Esophagus (tissue), 2 donors: Measurements from ENCODE around the gene GRB10. TPM values are rescaled to one million over a fixed set of nuclear protein-coding genes. Genes with fewer than 3 reads are reported as not detected.
A peak's percentile ranks its signal among the peaks of the same experiment; 100 is the strongest.

Experiments
- H3K27ac ChIP-seq, 2 donors: one replicate each; pipeline ENCODE4 v1.5.1; 2013; ENCODE audit warnings: low read depth in 2 of 2, mild to moderate bottlenecking in 2 of 2, inconsistent platforms in 1 of 2, low read length in 1 of 2, moderate library complexity in 1 of 2
- H3K27me3 ChIP-seq, 2 donors: one replicate each; pipeline ENCODE4 v1.6.1; 2013; ENCODE audit warnings: low read length in 2 of 2, control low read depth in 1 of 2, mild to moderate bottlenecking in 1 of 2; ENCODE audit not compliant: insufficient read depth in 2 of 2, control insufficient read depth in 1 of 2
- H3K36me3 ChIP-seq, 2 donors: one replicate each; pipeline ENCODE4 v1.6.1; 2013; ENCODE audit warnings: low read length in 1 of 2; ENCODE audit not compliant: control insufficient read depth in 2 of 2, insufficient read depth in 2 of 2
- H3K4me1 ChIP-seq, 2 donors: one replicate each; pipeline ENCODE4 v1.6.1; 2013; ENCODE audit warnings: low read length in 1 of 2; ENCODE audit not compliant: control insufficient read depth in 2 of 2, insufficient read depth in 2 of 2
- H3K4me3 ChIP-seq, 2 donors: one replicate each; pipeline ENCODE4 v1.5.1; 2013; ENCODE audit warnings: low read length in 2 of 2, mild to moderate bottlenecking in 2 of 2, low read depth in 1 of 2, moderate library complexity in 1 of 2
- H3K9me3 ChIP-seq, 2 donors: one replicate each; pipeline ENCODE4 v1.6.1; 2013; ENCODE audit warnings: mild to moderate bottlenecking in 2 of 2, low read depth in 1 of 2, low read length in 1 of 2, moderate library complexity in 1 of 2; ENCODE audit not compliant: control insufficient read depth in 2 of 2, insufficient read depth in 1 of 2
- WGBS, 2 donors: extraction: QIAGEN DNeasy Blood & Tissue Kit; methylation state at CpG; one replicate each; pipeline ENCODE4 v1.1.7; 2013; 5-methylcytosine and 5-hydroxymethylcytosine counted together
- polyA plus RNA-seq, 2 donors: library from polyadenylated mRNA; stranded (reverse); fragments of 200-250 nt; gene quantifications; one replicate each; pipeline ENCODE4 v1.2.3, GENCODE V29; 2013
- donor health status: healthy with polysubstance abuse.
- donor health status: Bipolar disorder and iron deficiency.

Gene GRB10
- polyA plus RNA-seq, 2 donors: 4.0 to 5.0 TPM

- Histone ChIP-seq H3K27me3 (no peaks in the 10 kb centered on the region), H3K4me1 (peaks cover 2 to 3% of the 10 kb centered on the region in 2 donors), H3K9me3 (no peaks in the 10 kb centered on the region), H3K36me3 (no peaks in the 10 kb centered on the region), H3K27ac (peak overlapping the region; percentile 42 to 57), H3K4me3 (no peak overlapping the region)
- 63 to 65% methylated on average over 16 of the region's 16 CpGs for WGBS, 2 donors
Observed at GRCh38 chr7:50653126-50653864, 129.4 kb downstream of the GRB10 start.

GRCh38 chr7:50652400-50653125 is 130.1 kb downstream of the GRB10 start:
- WGBS, 2 donors: 93 to 94% methylated on average over 9 of the region's 9 CpGs
- no peak overlapping the region for H3K4me3 ChIP-seq
- H3K27me3 ChIP-seq: no peaks in the 10 kb centered on the region
- peak overlapping the region in 1 of 2 donors; percentile 14 for H3K27ac ChIP-seq
- H3K4me1 ChIP-seq: peaks cover 2 to 3% of the 10 kb centered on the region in 2 donors
- no peaks in the 10 kb centered on the region for H3K36me3 ChIP-seq
- no peaks in the 10 kb centered on the region for H3K9me3 ChIP-seq

GRCh38 chr7:50651271-50651989 is 131.3 kb downstream of the GRB10 start:
- no peaks in the 10 kb centered on the region for H3K9me3 ChIP-seq
- H3K27ac ChIP-seq: no peak overlapping the region
- H3K27me3 ChIP-seq: no peaks in the 10 kb centered on the region
- peaks cover 2 to 3% of the 10 kb centered on the region in 2 donors for H3K4me1 ChIP-seq
- H3K4me3 ChIP-seq: no peak overlapping the region
- WGBS, 2 donors: 90 to 93% methylated on average over 9 of the region's 9 CpGs
- H3K36me3 ChIP-seq: no peaks in the 10 kb centered on the region

- Histone ChIP-seq H3K36me3 (no peaks in the 10 kb centered on the region), H3K27me3 (no peaks in the 10 kb centered on the region), H3K27ac (no peak overlapping the region), H3K9me3 (no peaks in the 10 kb centered on the region), H3K4me3 (no peak overlapping the region), H3K4me1 (peaks cover 2 to 3% of the 10 kb centered on the region in 2 donors)
- WGBS, 2 donors: 87 to 88% methylated on average over 6 of the region's 6 CpGs
Observed at GRCh38 chr7:50650057-50650664, 132.5 kb downstream of the GRB10 start.

GRCh38 chr7:50649259-50649885 is 133.3 kb downstream of the GRB10 start:
- Histone ChIP-seq H3K4me1 (peaks cover 2 to 3% of the 10 kb centered on the region in 2 donors), H3K27ac (no peak overlapping the region)
- 94 to 95% methylated on average over 7 of the region's 7 CpGs for WGBS, 2 donors

GRCh38 chr7:50648570-50649169 is 134.0 kb downstream of the GRB10 start:
- H3K27ac ChIP-seq: no peak overlapping the region
- H3K36me3 ChIP-seq: no peaks in the 10 kb centered on the region
- H3K27me3 ChIP-seq: no peaks in the 10 kb centered on the region
- H3K9me3 ChIP-seq: no peaks in the 10 kb centered on the region
- H3K4me1 ChIP-seq: peaks cover 0 to 2% of the 10 kb centered on the region in 2 donors
- no peak overlapping the region for H3K4me3 ChIP-seq
- WGBS, 2 donors: 89 to 94% methylated on average over 8 of the region's 8 CpGs

More at GRCh38 chr7:50649259-50649885, 133.3 kb downstream of the GRB10 start:
- no peak overlapping the region for H3K4me3 ChIP-seq
- H3K27me3 ChIP-seq: no peaks in the 10 kb centered on the region
- no peaks in the 10 kb centered on the region for H3K36me3 ChIP-seq
- H3K9me3 ChIP-seq: no peaks in the 10 kb centered on the region

GRCh38 chr7:50648076-50648475 is 134.6 kb downstream of the GRB10 start:
- Histone ChIP-seq H3K4me3 (no peak overlapping the region), H3K9me3 (no peaks in the 10 kb centered on the region), H3K4me1 (peaks cover 0 to 2% of the 10 kb centered on the region in 2 donors), H3K27ac (no peak overlapping the region), H3K36me3 (no peaks in the 10 kb centered on the region), H3K27me3 (no peaks in the 10 kb centered on the region)
- 93 to 95% methylated on average over 11 of the region's 11 CpGs for WGBS, 2 donors

- Histone ChIP-seq H3K27me3 (no peaks in the 10 kb centered on the region), H3K4me1 (no peaks in the 10 kb centered on the region), H3K9me3 (no peaks in the 10 kb centered on the region), H3K36me3 (no peaks in the 10 kb centered on the region), H3K4me3 (no peak overlapping the region), H3K27ac (no peak overlapping the region)
- WGBS, 2 donors: 92 to 94% methylated on average over 10 of the region's 10 CpGs
Observed at GRCh38 chr7:50647286-50647980, 135.3 kb downstream of the GRB10 start.
